Measurements from ENCODE around the gene CCDC122.

Gene CCDC122

DNA sequence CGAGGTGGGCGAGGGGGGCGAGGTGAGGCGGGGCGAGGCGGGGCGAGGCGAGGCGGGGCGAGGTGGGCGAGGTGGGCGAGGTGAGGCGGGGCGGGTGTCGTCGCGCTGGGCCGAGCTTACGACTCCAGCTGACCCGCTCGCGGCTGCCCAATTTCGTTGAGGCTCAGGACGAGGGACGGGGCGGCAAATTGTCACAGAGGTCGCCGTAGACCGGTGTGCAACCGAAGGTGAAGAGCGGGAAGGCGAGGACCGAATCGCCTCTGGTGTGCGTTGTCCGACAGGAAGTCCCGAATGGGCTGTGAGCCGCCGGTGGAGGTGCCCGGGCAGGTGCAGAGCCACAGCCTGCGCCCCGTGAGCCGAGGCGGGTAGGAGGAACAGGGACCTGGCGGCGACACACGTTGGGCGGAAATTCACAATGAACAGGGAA lies 228 bp upstream of the CCDC122 start, which contains the start of gene LACC1:
LACC1 (plus strand) TSS at position 150 of the 427 bp plus-strand sequence. CDS start 1,082 bp downstream, outside the sequence.
- Histone ChIP-seq H2AFZ (ENCODE audit: low read length) (peak within 1 kb of the TSS; percentile 57), H3K9me2 (replicated peaks; ENCODE audit: insufficient read depth, low read length) (no peaks in the 10 kb centered on the region), H3K4me1 (ENCODE audit: low read length) (peaks cover 13% of the 10 kb centered on the region), H3K4me3 (ENCODE audit: low read length) (peak within 1 kb of the TSS; percentile 62), H3K9me3 (replicated peaks; ENCODE audit: insufficient read depth, low read length) (no peaks in the 10 kb centered on the region), H3K4me2 (ENCODE audit: low read depth, low read length) (peak within 1 kb of the TSS; percentile 61), H3K27me3 (replicated peaks; ENCODE audit: insufficient read depth, low read length) (no peaks in the 10 kb centered on the region), H3K9ac (ENCODE audit: low read length) (peak within 1 kb of the TSS; percentile 73), H3F3A (ENCODE audit: insufficient read depth, low read length) (no peaks in the 10 kb centered on the region), H4K20me1 (ENCODE audit: insufficient read depth, low read length) (no peaks in the 10 kb centered on the region), H3K36me3 (replicated peaks; ENCODE audit: insufficient read depth, low read length) (no peaks in the 10 kb centered on the region), H3K27ac (ENCODE audit: low read length) (peak within 1 kb of the TSS; percentile 52; the same call in 1 of the 2 replicates), H3K79me2 (ENCODE audit: low read length) (no peaks in the 10 kb centered on the region)
- TF ChIP-seq EZH2 (optimal IDR thresholded peaks at IDR 0.05; ENCODE audit: low read depth, low read length): no peak
- TF ChIP-seq, protein P1, sequence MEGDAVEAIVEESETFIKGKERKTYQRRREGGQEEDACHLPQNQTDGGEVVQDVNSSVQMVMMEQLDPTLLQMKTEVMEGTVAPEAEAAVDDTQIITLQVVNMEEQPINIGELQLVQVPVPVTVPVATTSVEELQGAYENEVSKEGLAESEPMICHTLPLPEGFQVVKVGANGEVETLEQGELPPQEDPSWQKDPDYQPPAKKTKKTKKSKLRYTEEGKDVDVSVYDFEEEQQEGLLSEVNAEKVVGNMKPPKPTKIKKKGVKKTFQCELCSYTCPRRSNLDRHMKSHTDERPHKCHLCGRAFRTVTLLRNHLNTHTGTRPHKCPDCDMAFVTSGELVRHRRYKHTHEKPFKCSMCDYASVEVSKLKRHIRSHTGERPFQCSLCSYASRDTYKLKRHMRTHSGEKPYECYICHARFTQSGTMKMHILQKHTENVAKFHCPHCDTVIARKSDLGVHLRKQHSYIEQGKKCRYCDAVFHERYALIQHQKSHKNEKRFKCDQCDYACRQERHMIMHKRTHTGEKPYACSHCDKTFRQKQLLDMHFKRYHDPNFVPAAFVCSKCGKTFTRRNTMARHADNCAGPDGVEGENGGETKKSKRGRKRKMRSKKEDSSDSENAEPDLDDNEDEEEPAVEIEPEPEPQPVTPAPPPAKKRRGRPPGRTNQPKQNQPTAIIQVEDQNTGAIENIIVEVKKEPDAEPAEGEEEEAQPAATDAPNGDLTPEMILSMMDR (IDR thresholded peaks at IDR 0.05; ENCODE audit: low read length): no peak
- TF ChIP-seq EZH2phosphoT487 (IDR thresholded peaks at IDR 0.05; ENCODE audit: low read length): no peak
- no peak for DNase-seq

DNA sequence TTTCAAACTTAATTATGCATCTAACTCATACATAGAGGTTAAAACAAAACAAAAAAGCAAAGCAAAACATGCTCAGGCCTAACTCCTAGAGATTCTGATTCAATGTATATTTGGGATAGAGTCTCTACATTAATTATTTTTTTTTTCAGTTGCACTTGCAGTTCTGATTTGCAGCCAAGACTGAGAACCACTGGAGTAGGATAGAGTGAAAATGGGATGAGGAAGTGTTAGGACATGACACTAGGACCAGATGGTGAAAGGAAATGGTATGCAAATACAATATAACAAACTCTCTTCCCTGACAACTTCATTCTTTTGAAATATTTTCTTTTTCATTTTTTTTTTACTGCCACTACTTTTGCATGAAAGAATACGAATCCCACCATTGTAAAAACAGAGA lies 1.8 kb downstream of the CCDC122 start:
- no peaks in the 10 kb centered on the region for H3K27me3 ChIP-seq (replicated peaks; ENCODE audit: insufficient read depth, low read length)
- no peaks in the 10 kb centered on the region for H3K79me2 ChIP-seq (ENCODE audit: low read length)
- TF ChIP-seq EZH2 (optimal IDR thresholded peaks at IDR 0.05; ENCODE audit: low read depth, low read length) (no peak), EZH2phosphoT487 (IDR thresholded peaks at IDR 0.05; ENCODE audit: low read length) (no peak)
- H3K9ac ChIP-seq (ENCODE audit: low read length): no peak overlapping the region
- no peaks in the 10 kb centered on the region for H3K36me3 ChIP-seq (replicated peaks; ENCODE audit: insufficient read depth, low read length)
- H3K4me3 ChIP-seq (ENCODE audit: low read length): no peak overlapping the region
- H3K9me2 ChIP-seq (replicated peaks; ENCODE audit: insufficient read depth, low read length): no peaks in the 10 kb centered on the region
- no peak overlapping the region for H3K4me2 ChIP-seq (ENCODE audit: low read depth, low read length)
- H2AFZ ChIP-seq (ENCODE audit: low read length): no peak overlapping the region
- H3K4me1 ChIP-seq (ENCODE audit: low read length): peaks cover 14% of the 10 kb centered on the region
- H3K27ac ChIP-seq (ENCODE audit: low read length): no peak overlapping the region
- H3F3A ChIP-seq (ENCODE audit: insufficient read depth, low read length): no peaks in the 10 kb centered on the region
- DNase-seq: no peak
- no peaks in the 10 kb centered on the region for H4K20me1 ChIP-seq (ENCODE audit: insufficient read depth, low read length)
- no peaks in the 10 kb centered on the region for H3K9me3 ChIP-seq (replicated peaks; ENCODE audit: insufficient read depth, low read length)

DNA sequence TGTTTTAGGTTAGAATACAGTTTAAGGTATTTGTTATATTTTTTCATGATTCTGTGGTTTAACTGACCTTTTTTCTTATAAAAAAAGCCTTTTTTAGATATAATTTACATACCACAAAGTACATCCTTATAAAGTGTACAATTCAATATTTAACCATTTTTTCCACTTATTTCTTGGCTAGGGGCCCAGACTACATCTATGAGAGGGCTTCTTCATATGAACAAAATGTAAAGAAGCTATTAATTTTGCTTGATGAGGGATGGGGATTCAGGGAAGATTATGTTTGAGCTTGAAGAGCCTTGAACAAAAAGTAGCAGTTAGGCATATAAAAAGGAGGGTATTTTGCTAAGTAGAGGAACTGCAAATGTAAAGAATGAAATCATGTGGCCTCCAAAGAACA lies 2.2 kb downstream of the CCDC122 start:
- Histone ChIP-seq H3K4me1 (ENCODE audit: low read length) (peaks cover 14% of the 10 kb centered on the region), H4K20me1 (ENCODE audit: insufficient read depth, low read length) (no peaks in the 10 kb centered on the region), H3K27ac (ENCODE audit: low read length) (no peak overlapping the region), H3K79me2 (ENCODE audit: low read length) (no peaks in the 10 kb centered on the region), H3K4me3 (ENCODE audit: low read length) (no peak overlapping the region), H3K27me3 (replicated peaks; ENCODE audit: insufficient read depth, low read length) (no peaks in the 10 kb centered on the region), H3K36me3 (replicated peaks; ENCODE audit: insufficient read depth, low read length) (no peaks in the 10 kb centered on the region), H2AFZ (ENCODE audit: low read length) (no peak overlapping the region), H3K9ac (ENCODE audit: low read length) (no peak overlapping the region), H3K9me3 (replicated peaks; ENCODE audit: insufficient read depth, low read length) (no peaks in the 10 kb centered on the region), H3K9me2 (replicated peaks; ENCODE audit: insufficient read depth, low read length) (no peaks in the 10 kb centered on the region), H3F3A (ENCODE audit: insufficient read depth, low read length) (no peaks in the 10 kb centered on the region), H3K4me2 (ENCODE audit: low read depth, low read length) (no peak overlapping the region)
- no peak for DNase-seq
- no peak for TF ChIP-seq EZH2 (optimal IDR thresholded peaks at IDR 0.05; ENCODE audit: low read depth, low read length)
- TF ChIP-seq EZH2phosphoT487 (IDR thresholded peaks at IDR 0.05; ENCODE audit: low read length): no peak
- TF ChIP-seq, protein P1 (IDR thresholded peaks at IDR 0.05; ENCODE audit: low read length): no peak

DNA sequence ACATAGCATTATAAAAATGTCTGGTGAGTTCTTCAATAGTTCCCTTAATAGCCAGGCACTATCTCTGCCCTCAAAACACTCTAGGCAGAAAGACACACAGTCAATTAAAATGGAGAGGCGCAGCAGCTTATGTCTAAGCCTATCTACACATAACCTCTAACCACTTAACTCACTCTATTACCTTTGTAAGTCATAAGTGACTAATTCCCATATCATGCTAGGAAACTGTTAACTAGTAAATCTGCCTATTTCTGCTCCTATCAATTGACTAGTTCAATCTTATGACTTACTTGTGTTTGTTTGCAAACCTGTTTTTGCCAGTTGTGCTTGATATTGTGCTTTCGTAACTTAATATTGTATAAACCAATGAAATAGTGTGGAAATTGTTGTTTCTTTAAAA lies 3.2 kb downstream of the CCDC122 start:
- H3K4me2 ChIP-seq (ENCODE audit: low read depth, low read length): no peak overlapping the region
- no peaks in the 10 kb centered on the region for H3K27me3 ChIP-seq (replicated peaks; ENCODE audit: insufficient read depth, low read length)
- TF ChIP-seq, protein P1 (IDR thresholded peaks at IDR 0.05; ENCODE audit: low read length): no peak
- TF ChIP-seq EZH2 (optimal IDR thresholded peaks at IDR 0.05; ENCODE audit: low read depth, low read length) (no peak), EZH2phosphoT487 (IDR thresholded peaks at IDR 0.05; ENCODE audit: low read length) (no peak)
- no peaks in the 10 kb centered on the region for H4K20me1 ChIP-seq (ENCODE audit: insufficient read depth, low read length)
- H3K4me1 ChIP-seq (ENCODE audit: low read length): peaks cover 14% of the 10 kb centered on the region
- H3K9me2 ChIP-seq (replicated peaks; ENCODE audit: insufficient read depth, low read length): no peaks in the 10 kb centered on the region
- no peaks in the 10 kb centered on the region for H3K79me2 ChIP-seq (ENCODE audit: low read length)
- DNase-seq: no peak
- no peaks in the 10 kb centered on the region for H3K9me3 ChIP-seq (replicated peaks; ENCODE audit: insufficient read depth, low read length)
- H3K27ac ChIP-seq (ENCODE audit: low read length): no peak overlapping the region
- no peak overlapping the region for H3K4me3 ChIP-seq (ENCODE audit: low read length)
- no peaks in the 10 kb centered on the region for H3K36me3 ChIP-seq (replicated peaks; ENCODE audit: insufficient read depth, low read length)
- H3F3A ChIP-seq (ENCODE audit: insufficient read depth, low read length): no peaks in the 10 kb centered on the region
- H2AFZ ChIP-seq (ENCODE audit: low read length): no peak overlapping the region
- H3K9ac ChIP-seq (ENCODE audit: low read length): no peak overlapping the region

Measured in MM.1S (cell line).